ENCODE measurements around the gene GRIK5. TPM values are rescaled to one million over a fixed set of nuclear protein-coding genes. Genes with fewer than 3 reads are reported as not detected.
A peak's percentile ranks its signal among the peaks of the same experiment; 100 is the strongest.

Gene GRIK5
- total RNA-seq, 1 donor: 0.18 TPM

GRCh38 chr19:42003506-42004294 is 66.3 kb downstream of the GRIK5 start:
- H3K4me3 ChIP-seq (ENCODE audit: low read depth, low read length): no peak overlapping the region
- TF ChIP-seq CTCF (IDR thresholded peaks at IDR 0.05; ENCODE audit: insufficient read depth, low read length): no peak
- no peak for DNase-seq (ENCODE audit: low read depth)

GRCh38 chr19:41999878-42000208 is 70.2 kb downstream of the GRIK5 start:
- H3K4me3 ChIP-seq (ENCODE audit: low read depth, low read length): no peak overlapping the region
- TF ChIP-seq CTCF (IDR thresholded peaks at IDR 0.05; ENCODE audit: insufficient read depth, low read length): no peak
- no peak for DNase-seq (ENCODE audit: low read depth)

GRCh38 chr19:41999071-41999877 is 70.7 kb downstream of the GRIK5 start:
- no peak overlapping the region for H3K4me3 ChIP-seq (ENCODE audit: low read depth, low read length)
- DNase-seq (ENCODE audit: low read depth): no peak
- TF ChIP-seq CTCF (IDR thresholded peaks at IDR 0.05; ENCODE audit: insufficient read depth, low read length): no peak

GRCh38 chr19:41998246-41999020 is 71.6 kb downstream of the GRIK5 start:
- DNase-seq (ENCODE audit: low read depth): peak; percentile 27
- no peak overlapping the region for H3K4me3 ChIP-seq (ENCODE audit: low read depth, low read length)
- TF ChIP-seq CTCF (IDR thresholded peaks at IDR 0.05; ENCODE audit: insufficient read depth, low read length): peak; percentile 71

GRCh38 chr19:41997851-41998229 is 72.2 kb downstream of the GRIK5 start:
- no peak for DNase-seq (ENCODE audit: low read depth)
- no peak overlapping the region for H3K4me3 ChIP-seq (ENCODE audit: low read depth, low read length)
- TF ChIP-seq CTCF (IDR thresholded peaks at IDR 0.05; ENCODE audit: insufficient read depth, low read length): no peak

- no peak for TF ChIP-seq CTCF (IDR thresholded peaks at IDR 0.05; ENCODE audit: insufficient read depth, low read length)
- peak; percentile 38 for DNase-seq (ENCODE audit: low read depth)
- no peak overlapping the region for H3K4me3 ChIP-seq (ENCODE audit: low read depth, low read length)
Measured at GRCh38 chr19:41997121-41997850, 72.7 kb downstream of the GRIK5 start.
